Measurements from ENCODE around the gene GLT1D1.

The GLT1D1 gene

GRCh38 chr12:129009833-129010622 is 156.8 kb downstream of the GLT1D1 start:
- no peak for DNase-seq

GRCh38 chr12:129016159-129016558 is 162.9 kb downstream of the GLT1D1 start:
- DNase-seq: no peak

DNA sequence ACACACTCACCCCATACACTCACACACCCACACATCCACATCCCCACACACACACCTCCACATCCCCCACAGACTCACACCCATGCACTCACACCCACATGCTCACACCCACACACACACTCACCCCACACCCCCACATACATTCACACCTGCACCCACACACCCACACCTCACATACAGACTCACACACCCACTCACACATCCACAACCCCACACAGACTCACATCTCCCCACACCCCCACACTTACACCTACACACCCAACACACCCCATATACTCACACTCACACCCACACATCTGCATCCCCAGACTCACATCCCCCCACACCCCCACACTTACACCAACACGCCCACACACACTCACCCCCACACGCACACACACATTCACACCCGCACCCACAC is 171.8 kb downstream of the GLT1D1 start:
- no peak for DNase-seq

DNA sequence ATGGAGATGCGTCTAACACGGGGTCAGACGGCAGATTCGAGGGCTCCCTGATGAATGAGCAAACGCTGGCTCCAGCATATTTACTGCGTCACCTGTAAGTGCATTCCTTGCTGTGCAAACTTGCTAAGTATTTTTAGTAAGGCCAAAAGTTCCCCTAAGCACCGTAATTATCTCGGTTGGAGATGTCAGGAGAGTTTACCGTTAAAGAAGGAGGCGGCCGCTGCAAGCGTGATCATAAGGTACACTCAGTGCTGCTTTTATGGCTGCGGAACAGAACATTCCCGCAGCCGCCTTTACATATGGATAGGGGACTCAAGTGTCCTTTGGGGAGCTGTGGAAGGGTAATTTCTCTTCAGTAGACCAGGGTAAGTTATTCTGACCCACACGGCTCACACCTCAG is 175.6 kb downstream of the GLT1D1 start:
- no peak for DNase-seq
